ENCODE results near the gene CATSPERZ.

CATSPERZ gene

GRCh38 chr11:64263021-64263946, 36.9 kb upstream of the CATSPERZ start:
- peaks cover 15% of the 10 kb centered on the region for H3K4me1 ChIP-seq (ENCODE audit: insufficient read depth, poor library complexity, severe bottlenecking)
- no peak overlapping the region for H3K4me3 ChIP-seq (ENCODE audit: severe bottlenecking)
- DNase-seq (ENCODE audit: low spot score): no peak
- H3K27ac ChIP-seq (ENCODE audit: poor library complexity, severe bottlenecking): peak overlapping the region; percentile 28
- H3K27me3 ChIP-seq (ENCODE audit: insufficient read depth, poor library complexity, severe bottlenecking): no peaks in the 10 kb centered on the region
- ATAC-seq (ENCODE audit: low read depth): peak; percentile 51
- no peak for TF ChIP-seq CTCF (IDR thresholded peaks at IDR 0.05; ENCODE audit: poor library complexity, severe bottlenecking)
- no peaks in the 10 kb centered on the region for H3K9me3 ChIP-seq (ENCODE audit: severe bottlenecking)
- H3K36me3 ChIP-seq (ENCODE audit: low read depth): peaks cover 65% of the 10 kb centered on the region

DNA sequence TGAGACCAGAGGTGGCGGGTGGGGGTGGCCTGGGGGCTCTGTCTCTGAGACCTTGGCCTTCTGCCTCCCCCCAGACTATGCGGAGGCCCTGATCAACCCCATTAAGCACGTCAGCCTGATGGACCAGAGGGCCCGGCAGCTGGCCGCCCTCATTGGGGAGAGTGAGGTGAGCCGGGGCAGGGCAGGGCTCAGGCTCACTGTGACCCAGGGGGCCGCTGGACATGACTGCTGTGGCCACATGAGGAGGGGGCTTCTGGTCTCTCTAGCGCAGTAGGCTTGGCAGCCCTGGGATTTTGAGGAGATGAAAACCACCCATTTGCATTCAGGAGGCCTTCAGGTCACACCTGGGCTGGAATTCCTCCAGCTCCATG, 36.2 kb upstream of the CATSPERZ start:
- ATAC-seq (ENCODE audit: low read depth) (no peak), DNase-seq (ENCODE audit: low spot score) (no peak)
- H3K4me1 ChIP-seq (ENCODE audit: insufficient read depth, poor library complexity, severe bottlenecking): peaks cover 22% of the 10 kb centered on the region
- H3K27ac ChIP-seq (ENCODE audit: poor library complexity, severe bottlenecking): no peak overlapping the region
- no peaks in the 10 kb centered on the region for H3K27me3 ChIP-seq (ENCODE audit: insufficient read depth, poor library complexity, severe bottlenecking)
- no peak for TF ChIP-seq CTCF (IDR thresholded peaks at IDR 0.05; ENCODE audit: poor library complexity, severe bottlenecking)
- no peak overlapping the region for H3K4me3 ChIP-seq (ENCODE audit: severe bottlenecking)
- H3K36me3 ChIP-seq (ENCODE audit: low read depth): peaks cover 59% of the 10 kb centered on the region
- no peaks in the 10 kb centered on the region for H3K9me3 ChIP-seq (ENCODE audit: severe bottlenecking)

- H3K27ac ChIP-seq (ENCODE audit: poor library complexity, severe bottlenecking): no peak overlapping the region
- H3K36me3 ChIP-seq (ENCODE audit: low read depth): peaks cover 54% of the 10 kb centered on the region
- H3K9me3 ChIP-seq (ENCODE audit: severe bottlenecking): no peaks in the 10 kb centered on the region
- peaks cover 24% of the 10 kb centered on the region for H3K4me1 ChIP-seq (ENCODE audit: insufficient read depth, poor library complexity, severe bottlenecking)
- DNase-seq (ENCODE audit: low spot score): no peak
- H3K4me3 ChIP-seq (ENCODE audit: severe bottlenecking): no peak overlapping the region
- no peak for TF ChIP-seq CTCF (IDR thresholded peaks at IDR 0.05; ENCODE audit: poor library complexity, severe bottlenecking)
- no peak for ATAC-seq (ENCODE audit: low read depth)
- H3K27me3 ChIP-seq (ENCODE audit: insufficient read depth, poor library complexity, severe bottlenecking): no peaks in the 10 kb centered on the region
These were observed 35.7 kb upstream of the CATSPERZ start for GRCh38 chr11:64264371-64264852.

DNA sequence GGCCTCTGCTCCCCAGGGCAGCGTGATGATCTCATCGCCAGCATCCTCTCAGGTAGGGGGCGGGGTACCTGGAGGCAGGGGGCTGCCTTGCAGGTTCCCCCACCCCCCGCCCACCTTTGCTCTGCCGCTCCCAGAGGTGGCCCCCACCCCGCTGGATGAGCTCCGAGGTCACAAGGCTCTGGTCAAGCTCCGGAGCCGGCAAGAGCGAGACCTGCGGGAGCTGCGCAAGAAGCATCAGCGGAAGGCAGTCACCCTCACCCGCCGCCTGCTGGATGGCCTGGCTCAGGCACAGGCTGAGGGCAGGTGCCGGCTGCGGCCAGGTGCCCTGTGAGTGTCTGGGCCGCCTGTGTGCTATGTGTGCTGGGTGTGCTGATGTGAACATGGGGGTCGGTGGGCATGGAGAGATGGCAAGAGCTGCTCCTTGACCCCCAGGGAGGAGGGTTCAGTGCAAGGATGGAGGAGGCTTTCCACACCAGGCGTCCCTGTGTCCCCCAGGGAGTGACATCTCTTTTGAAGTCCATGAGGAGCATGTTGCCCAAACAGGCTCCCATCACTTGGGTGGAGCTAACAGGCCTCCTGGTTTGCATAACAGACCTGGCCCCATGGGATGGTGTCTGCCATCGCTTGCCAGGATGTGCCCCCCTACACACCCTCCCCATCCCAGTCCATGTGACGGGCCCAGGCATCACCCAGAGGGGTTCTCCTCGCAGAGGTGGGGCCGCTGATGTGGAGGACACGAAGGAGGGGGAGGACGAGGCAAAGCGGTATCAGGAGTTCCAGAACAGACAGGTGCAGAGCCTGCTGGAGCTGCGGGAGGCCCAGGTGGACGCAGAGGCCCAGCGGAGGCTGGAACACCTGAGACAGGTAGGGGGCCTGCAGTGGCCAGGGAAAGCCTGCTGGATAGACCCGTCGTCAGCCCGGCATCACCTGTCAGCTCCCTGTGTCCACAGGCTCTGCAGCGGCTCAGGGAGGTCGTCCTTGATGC, 34.7 kb upstream of the CATSPERZ start:
- no peak overlapping the region for H3K27ac ChIP-seq (ENCODE audit: poor library complexity, severe bottlenecking)
- H3K9me3 ChIP-seq (ENCODE audit: severe bottlenecking): no peaks in the 10 kb centered on the region
- DNase-seq (ENCODE audit: low spot score) (no peak), ATAC-seq (ENCODE audit: low read depth) (no peak)
- TF ChIP-seq CTCF (IDR thresholded peaks at IDR 0.05; ENCODE audit: poor library complexity, severe bottlenecking): no peak
- no peaks in the 10 kb centered on the region for H3K27me3 ChIP-seq (ENCODE audit: insufficient read depth, poor library complexity, severe bottlenecking)
- peaks cover 44% of the 10 kb centered on the region for H3K36me3 ChIP-seq (ENCODE audit: low read depth)
- no peak overlapping the region for H3K4me3 ChIP-seq (ENCODE audit: severe bottlenecking)
- peaks cover 24% of the 10 kb centered on the region for H3K4me1 ChIP-seq (ENCODE audit: insufficient read depth, poor library complexity, severe bottlenecking)
